Endodermal cell (in vitro differentiated cells): ENCODE results near the gene HMGCLL1. TPM values are rescaled to one million over a fixed set of nuclear protein-coding genes. Genes with fewer than 3 reads are reported as not detected.

ENCODE experiments used
- DNase-seq: peaks from one replicate; pipeline ENCODE4 v3.0.0-alpha.2; 2017
- H3K27ac ChIP-seq: 2 replicates; pipeline ENCODE4 v1.5.1; 2013; ENCODE audit warnings: mild to moderate bottlenecking, low read depth, low read length, moderate library complexity
- H3K27me3 ChIP-seq: 2 replicates; pipeline ENCODE4 v1.6.1; 2013; ENCODE audit warnings: mild to moderate bottlenecking, low read length, moderate library complexity; ENCODE audit not compliant: insufficient read depth, control insufficient read depth, poor library complexity, severe bottlenecking
- H3K36me3 ChIP-seq: 2 replicates; pipeline ENCODE4 v1.7.0; 2013; ENCODE audit warnings: mild to moderate bottlenecking, low read length, moderate library complexity; ENCODE audit not compliant: control insufficient read depth, insufficient read depth
- H3K4me1 ChIP-seq: one replicate; pipeline ENCODE4 v1.7.0; 2013; ENCODE audit warnings: low read length; ENCODE audit not compliant: control insufficient read depth, insufficient read depth
- H3K4me3 ChIP-seq: 2 replicates; pipeline ENCODE4 v1.5.1; 2013; ENCODE audit warnings: mild to moderate bottlenecking, low read length, moderate library complexity
- H3K9ac ChIP-seq: 2 replicates; pipeline ENCODE4 v1.6.1; 2013; ENCODE audit warnings: mild to moderate bottlenecking, low read length, moderate library complexity; ENCODE audit not compliant: poor library complexity, severe bottlenecking; ENCODE audit errors: extremely low read depth
- H3K9me3 ChIP-seq: 2 replicates; pipeline ENCODE4 v1.6.1; 2013; ENCODE audit warnings: mild to moderate bottlenecking, low read length, moderate library complexity; ENCODE audit not compliant: control insufficient read depth
- H3K27ac Mint-ChIP-seq: 2 replicates; pipeline ENCODE4 v1.8.0; 2020; ENCODE audit warnings: mixed read lengths
- H3K27me3 Mint-ChIP-seq: 2 replicates; pipeline ENCODE4 v1.8.0; 2021; ENCODE audit warnings: mild to moderate bottlenecking, mixed read lengths; ENCODE audit not compliant: insufficient read depth
- H3K36me3 Mint-ChIP-seq: 2 replicates; pipeline ENCODE4 v1.8.0; 2020; ENCODE audit warnings: low read depth, mixed read lengths
- H3K4me1 Mint-ChIP-seq: 2 replicates; pipeline ENCODE4 v1.8.0; 2020; ENCODE audit warnings: mixed read lengths
- H3K4me3 Mint-ChIP-seq: 2 replicates; pipeline ENCODE4 v1.8.0; 2020; ENCODE audit warnings: mild to moderate bottlenecking, moderate library complexity, mixed read lengths
- H3K9me3 Mint-ChIP-seq: 2 replicates; pipeline ENCODE4 v1.8.0; 2020; ENCODE audit warnings: mild to moderate bottlenecking, mixed read lengths
- CTCF ChIP-seq: fragments of 200-600 bp; sonication (generic); conservative IDR thresholded peaks from 2 replicates; pipeline ENCODE4 v1.5.0; 2021; ENCODE audit warnings: antibody characterized with exemption, mild to moderate bottlenecking
- WGBS, 2 experiments: methylation state at CpG; one replicate each; pipeline versions ENCODE4 v1.1.5 to v1.1.7; 2013; ENCODE audit warnings: missing lambda C conversion rate in 2 of 2, mixed read lengths in 1 of 2; ENCODE audit not compliant: insufficient coverage in 1 of 2, insufficient read length in 1 of 2; 5-methylcytosine and 5-hydroxymethylcytosine counted together
- total RNA-seq, 2 donors: library from RNA; stranded (reverse); fragmentation: NEBNext Ultra II Directional in 1 of 2; extraction: Animal tissue kit (Norgen Biotek cat#: 25700) in 1 of 2; gene quantifications; 2 replicates in 1 of 2; 3 replicates in 1 of 2; pipeline ENCODE4 v1.2.1, GENCODE V29; 2021

HMGCLL1 gene
- total RNA-seq, 2 donors from 2014 or later = 0.20 to 0.60 TPM

- Mint-ChIP-seq H3K9me3 (peaks cover 3% of the 10 kb centered on the region), H3K36me3 (no peaks in the 10 kb centered on the region), H3K4me1 (peaks cover 5% of the 10 kb centered on the region), H3K4me3 (no peak overlapping the region), H3K27ac (no peak overlapping the region), H3K27me3 (no peaks in the 10 kb centered on the region)
- no peaks in the 10 kb centered on the region for H3K4me1 ChIP-seq
- no peak for TF ChIP-seq CTCF
- H3K36me3 ChIP-seq = no peaks in the 10 kb centered on the region
- DNase-seq = no peak
- peaks cover 6% of the 10 kb centered on the region for H3K9me3 ChIP-seq
- H3K27ac ChIP-seq = no peak overlapping the region
- H3K27me3 ChIP-seq = no peaks in the 10 kb centered on the region
- 93 to 100% methylated on average over 1 to 3 of the region's 3 CpGs for WGBS, 2 experiments
- no peak overlapping the region for H3K4me3 ChIP-seq
- H3K9ac ChIP-seq = no peak overlapping the region
These were observed 104.6 kb downstream of the HMGCLL1 start for GRCh38 chr6:55474382-55474781.

GRCh38 chr6:55473722-55474121, 105.3 kb downstream of the HMGCLL1 start:
- Histone ChIP-seq H3K27me3 (no peaks in the 10 kb centered on the region), H3K4me1 (no peaks in the 10 kb centered on the region), H3K9me3 (peaks cover 6% of the 10 kb centered on the region), H3K36me3 (no peaks in the 10 kb centered on the region), H3K4me3 (peak overlapping the region; percentile 17), H3K9ac (no peak overlapping the region), H3K27ac (no peak overlapping the region)
- no peak overlapping the region for H3K27ac Mint-ChIP-seq
- no peaks in the 10 kb centered on the region for H3K36me3 Mint-ChIP-seq
- peaks cover 3% of the 10 kb centered on the region for H3K9me3 Mint-ChIP-seq
- H3K27me3 Mint-ChIP-seq = no peaks in the 10 kb centered on the region
- DNase-seq = no peak
- TF ChIP-seq CTCF = no peak
- no peak overlapping the region for H3K4me3 Mint-ChIP-seq
- H3K4me1 Mint-ChIP-seq = peaks cover 5% of the 10 kb centered on the region
- WGBS, 2 experiments = 100% methylated on average over 1 of the region's 1 CpG; no CpG with 5 or more reads in 1 of the 2 experiments

- Histone ChIP-seq H3K36me3 (no peaks in the 10 kb centered on the region), H3K27ac (no peak overlapping the region), H3K27me3 (no peaks in the 10 kb centered on the region), H3K4me1 (no peaks in the 10 kb centered on the region), H3K4me3 (no peak overlapping the region), H3K9ac (no peak overlapping the region), H3K9me3 (peaks cover 6% of the 10 kb centered on the region)
- TF ChIP-seq CTCF = no peak
- no peak for DNase-seq
- peaks cover 2% of the 10 kb centered on the region for H3K4me1 Mint-ChIP-seq
- no peak overlapping the region for H3K27ac Mint-ChIP-seq
- H3K27me3 Mint-ChIP-seq = no peaks in the 10 kb centered on the region
- peaks cover 3% of the 10 kb centered on the region for H3K9me3 Mint-ChIP-seq
- no peak overlapping the region for H3K4me3 Mint-ChIP-seq
- 96 to 100% methylated on average over 4 to 5 of the region's 5 CpGs for WGBS, 2 experiments
- H3K36me3 Mint-ChIP-seq = no peaks in the 10 kb centered on the region
These were observed 109.0 kb downstream of the HMGCLL1 start for GRCh38 chr6:55469951-55470366.
